Embryonic facial prominence (tissue), 1 donor: ENCODE results near the gene TTLL5.

Experiments
- DNase-seq: peaks from one replicate; pipeline ENCODE4 v3.0.0-alpha.2; 2016; ENCODE audit errors: extremely low spot score

TTLL5 gene

GRCh38 chr14:75865531-75865930, 204.5 kb downstream of the TTLL5 start:
- DNase-seq = no peak

- DNase-seq = no peak
These were observed 205.9 kb downstream of the TTLL5 start for GRCh38 chr14:75866970-75867369.

- DNase-seq = no peak
These were observed 210.3 kb downstream of the TTLL5 start for GRCh38 chr14:75871181-75871880.

DNA sequence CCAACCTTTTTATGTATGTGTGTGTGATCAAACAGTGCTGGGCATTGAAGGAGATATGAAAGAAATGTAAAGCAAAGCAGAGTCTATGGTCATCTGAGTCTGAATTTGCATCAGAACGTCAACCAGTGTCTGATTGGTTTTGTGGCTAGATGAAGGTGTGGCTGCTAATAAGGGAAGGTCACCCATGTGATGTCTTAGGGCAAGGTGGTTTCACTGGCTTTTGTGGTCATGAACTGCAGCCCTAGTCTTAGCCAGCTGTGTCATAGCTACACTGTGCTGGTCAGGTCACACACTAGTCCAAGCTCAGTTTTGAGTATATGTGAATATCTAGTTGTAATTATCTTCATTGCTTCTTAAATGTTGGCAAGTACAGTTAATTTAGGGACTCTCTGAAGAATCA, 214.9 kb downstream of the TTLL5 start:
- no peak for DNase-seq

GRCh38 chr14:75876530-75876929, 215.5 kb downstream of the TTLL5 start:
- no peak for DNase-seq

- no peak for DNase-seq
These were observed 216.2 kb downstream of the TTLL5 start for GRCh38 chr14:75877292-75877691.

DNA sequence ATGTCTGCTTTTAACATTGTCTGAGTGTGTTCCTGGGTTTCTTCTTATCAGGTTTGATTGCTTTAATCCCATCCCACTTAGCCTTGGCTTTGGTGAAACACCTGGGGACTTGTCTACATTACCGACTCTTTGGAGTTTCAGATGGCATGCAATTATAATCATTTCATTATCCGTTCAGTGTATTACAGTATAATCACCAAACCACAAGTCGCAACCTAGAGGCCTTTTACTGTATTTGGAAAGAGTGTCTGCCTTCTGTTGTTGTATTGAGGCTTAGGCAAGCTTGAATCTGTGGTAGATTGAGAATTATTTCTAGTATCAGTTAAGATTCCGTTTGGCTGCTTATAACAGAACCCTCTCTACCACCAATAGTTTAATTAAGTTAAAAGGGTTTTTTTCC, 216.8 kb downstream of the TTLL5 start:
- no peak for DNase-seq

DNA sequence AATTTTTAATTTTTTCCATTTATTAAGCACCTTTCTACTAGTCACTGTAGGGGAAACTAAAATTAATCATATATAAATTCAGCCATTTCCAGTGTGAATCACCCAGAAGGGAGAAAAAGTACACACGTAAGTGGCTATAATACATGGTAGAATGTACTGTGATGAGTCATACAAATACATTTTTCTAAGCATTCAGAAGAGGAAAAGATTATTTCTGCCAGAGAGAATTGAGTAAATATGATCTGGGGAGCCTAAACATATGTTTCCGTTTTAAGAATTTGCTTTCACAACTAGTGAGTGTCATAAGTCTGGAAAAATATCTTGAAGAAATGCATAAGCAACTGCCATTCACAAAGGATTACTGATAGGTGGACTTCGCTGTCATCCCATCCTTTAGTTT, 218.0 kb downstream of the TTLL5 start:
- DNase-seq = peak; percentile 75

GRCh38 chr14:75880512-75880911, 219.5 kb downstream of the TTLL5 start:
- DNase-seq = no peak

DNA sequence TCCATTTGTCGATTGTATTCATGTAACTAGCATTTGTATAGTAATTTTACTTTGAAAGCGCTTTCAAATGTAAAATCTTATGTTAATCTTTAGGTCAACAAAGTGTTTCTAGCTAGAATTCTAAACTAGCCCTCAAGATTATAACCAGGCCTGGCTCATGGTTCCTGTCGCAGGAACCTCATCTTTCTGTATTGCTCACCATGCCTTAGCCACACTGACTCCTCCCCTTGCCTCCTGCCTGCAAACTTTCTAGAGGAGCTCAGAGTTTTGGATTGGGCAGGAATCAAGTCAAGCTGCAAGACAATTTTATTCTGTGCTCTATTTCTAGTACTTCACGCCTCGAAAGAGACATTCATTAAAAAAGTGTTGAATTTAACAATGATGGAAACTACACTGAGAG, 220.9 kb downstream of the TTLL5 start:
- DNase-seq = no peak

GRCh38 chr14:75884198-75884611, 223.2 kb downstream of the TTLL5 start:
- DNase-seq = no peak

GRCh38 chr14:75885829-75886228, 224.8 kb downstream of the TTLL5 start:
- DNase-seq = no peak

- no peak for DNase-seq
These were observed 225.7 kb downstream of the TTLL5 start for GRCh38 chr14:75886636-75887348.

- DNase-seq = no peak
These were observed 227.9 kb downstream of the TTLL5 start for GRCh38 chr14:75888945-75889344.

DNA sequence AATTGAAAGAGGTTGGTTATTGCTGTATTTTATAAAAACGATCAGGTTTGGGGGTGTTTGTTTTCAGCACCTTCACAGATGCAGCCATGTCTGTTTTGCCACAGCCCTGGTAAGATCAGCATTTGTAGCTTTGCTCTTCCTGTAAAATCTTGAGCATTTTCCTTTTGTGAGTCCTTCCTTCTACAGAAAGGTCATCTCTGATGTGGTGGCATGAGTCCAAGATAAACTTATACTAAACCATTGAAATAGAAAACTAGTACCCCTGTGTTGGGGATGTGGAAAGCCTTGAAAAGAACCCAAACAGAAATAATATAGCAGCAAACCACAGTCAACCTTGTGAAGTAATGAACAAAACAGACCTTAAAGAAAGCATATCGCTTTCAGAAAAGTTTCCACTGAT, 235.3 kb downstream of the TTLL5 start:
- no peak for DNase-seq

DNA sequence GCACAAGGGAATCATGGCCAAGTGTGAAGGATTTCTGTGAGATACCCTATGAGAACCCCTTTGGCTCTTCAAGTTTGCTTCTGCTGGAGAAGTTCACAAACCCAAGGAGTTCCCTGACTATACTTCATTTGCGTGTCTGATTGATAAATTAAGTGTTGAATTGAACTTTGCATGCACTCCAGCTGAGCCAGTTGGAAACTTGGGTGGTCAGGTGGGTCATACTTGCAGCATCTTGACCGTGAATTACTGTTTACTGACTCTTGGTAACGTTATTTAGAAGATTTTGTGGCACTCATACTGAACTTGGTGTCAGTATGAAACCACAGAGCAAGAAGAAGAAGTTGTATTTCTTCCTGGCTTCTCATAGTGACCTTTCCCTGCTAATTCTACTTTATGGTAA, 243.3 kb downstream of the TTLL5 start:
- no peak for DNase-seq

DNA sequence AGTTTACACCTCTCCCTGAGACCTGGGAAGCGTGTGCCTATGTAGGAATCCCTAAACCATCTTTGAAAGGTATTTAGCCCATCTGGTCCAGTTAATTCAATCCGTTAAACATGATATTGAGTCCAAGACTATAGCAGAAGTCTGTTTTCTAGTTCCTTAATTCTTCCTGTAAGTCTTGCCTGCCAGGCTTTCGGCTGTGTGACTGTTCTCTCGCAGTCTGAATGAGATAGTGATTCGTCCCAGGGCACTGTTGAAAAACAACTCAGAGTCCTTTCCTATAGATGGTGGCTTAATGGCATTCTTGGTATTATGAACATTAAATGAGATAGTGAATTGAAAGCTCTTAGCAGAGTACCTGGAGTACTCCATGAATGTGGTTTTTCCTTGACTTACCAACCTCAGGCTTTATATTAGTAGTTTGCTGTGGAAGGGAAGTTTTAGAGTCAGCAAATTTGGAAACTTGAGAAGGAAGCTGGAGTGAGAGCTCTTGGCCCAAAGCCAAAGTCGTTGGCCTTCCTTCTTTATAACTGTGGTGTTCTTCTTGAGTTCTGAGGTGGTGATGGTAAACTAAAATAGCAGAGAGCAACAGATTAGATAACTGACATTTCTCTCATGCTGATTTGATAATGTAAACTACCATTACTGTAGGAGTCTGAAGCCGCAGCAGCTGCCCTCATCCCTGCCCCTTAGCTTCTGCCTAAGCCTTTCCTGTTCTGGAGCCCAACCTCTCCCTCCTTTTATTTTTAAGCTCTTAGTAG, 244.3 kb downstream of the TTLL5 start:
- DNase-seq = no peak

GRCh38 chr14:75906228-75906627, 245.2 kb downstream of the TTLL5 start:
- DNase-seq = no peak

GRCh38 chr14:75906680-75907280, 245.7 kb downstream of the TTLL5 start:
- no peak for DNase-seq

GRCh38 chr14:75907756-75908359, 246.8 kb downstream of the TTLL5 start:
- DNase-seq = no peak

DNA sequence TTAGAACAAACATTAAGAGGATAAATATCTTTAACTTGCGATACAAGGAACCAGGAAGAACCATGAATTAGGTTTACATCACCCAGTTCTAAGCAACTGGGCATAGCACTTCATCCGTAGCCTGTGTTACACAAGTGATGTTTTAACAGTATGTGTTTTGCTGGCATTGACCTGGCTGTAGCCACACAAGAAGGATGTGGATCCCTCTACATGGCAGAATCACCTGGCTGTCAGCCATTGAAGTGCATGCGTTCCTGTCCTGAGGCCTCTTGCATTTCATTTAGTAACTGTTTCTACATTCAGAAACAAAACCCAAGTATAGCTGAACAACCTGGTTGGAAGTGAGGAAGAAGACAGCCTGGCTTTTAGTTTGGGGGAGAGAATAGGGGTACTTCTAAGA, 248.6 kb downstream of the TTLL5 start:
- no peak for DNase-seq

- no peak for DNase-seq
These were observed 249.0 kb downstream of the TTLL5 start for GRCh38 chr14:75910048-75910447.
